Measurements from ENCODE around the gene EXOSC6. TPM values are rescaled to one million over a fixed set of nuclear protein-coding genes. Genes with fewer than 3 reads are reported as not detected.
"Not testable (repeated sequence)": the region's sequence is repeated elsewhere in the genome, so short reads cannot be mapped to it uniquely, and the experiment has no call there.

EXOSC6 gene
- total RNA-seq, 1 donor from 2014 or later = 39.2 TPM

DNA sequence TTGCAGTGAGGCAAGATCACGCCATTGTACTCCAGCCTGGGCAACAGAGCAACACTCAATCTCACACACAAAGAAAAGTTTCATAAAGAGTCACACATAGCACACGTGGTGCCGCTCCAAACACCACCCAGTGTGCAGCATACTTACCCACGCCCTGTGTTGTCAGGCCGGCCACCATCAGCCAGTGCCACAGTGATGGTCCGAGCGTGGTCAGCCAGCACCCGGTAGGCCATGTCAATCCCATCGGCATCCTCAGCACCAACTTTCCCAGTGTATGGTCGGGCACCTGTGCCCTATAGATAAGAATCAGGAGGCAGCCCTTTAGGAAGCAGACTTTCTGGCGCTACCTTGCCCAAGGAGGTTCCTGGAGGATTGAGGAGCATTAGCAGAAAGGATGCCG is 17.7 kb upstream of the EXOSC6 start:
- no peaks in the 10 kb centered on the region for H3K9me3 Mint-ChIP-seq

DNA sequence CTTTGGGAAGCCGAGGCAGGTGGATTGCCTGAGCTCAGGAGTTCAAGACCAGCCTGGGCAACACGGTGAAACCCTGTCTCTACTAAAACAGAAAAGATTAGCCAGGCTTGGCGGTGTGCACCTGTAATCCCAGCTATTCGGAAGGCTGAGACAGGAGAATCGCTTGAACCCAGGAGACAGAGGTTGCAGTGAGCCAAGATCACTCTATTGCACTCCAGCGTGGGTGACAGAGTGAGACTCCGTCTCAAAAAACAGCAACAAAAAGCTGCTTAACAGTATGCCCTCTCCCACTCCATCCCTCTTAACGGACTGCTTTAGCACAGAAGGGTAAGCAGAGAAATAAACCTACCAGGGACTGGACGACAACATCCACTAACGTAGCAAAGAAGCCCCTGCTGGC is 16.2 kb upstream of the EXOSC6 start:
- H3K36me3 Mint-ChIP-seq (ENCODE audit: low read depth) = peaks cover 68% of the 10 kb centered on the region
- DNase-seq; H3K27ac Mint-ChIP-seq; H3K27me3 Mint-ChIP-seq; H3K9me3 Mint-ChIP-seq; H3K4me3 Mint-ChIP-seq; H3K4me1 Mint-ChIP-seq; intact Hi-C loops (cut with micrococcal nuclease): not testable (repeated sequence)

More for the DNA sequence above, 17.7 kb upstream of the EXOSC6 start:
- Mint-ChIP-seq H3K4me1 (no peaks in the 10 kb centered on the region), H3K27me3 (no peaks in the 10 kb centered on the region), H3K36me3 (ENCODE audit: low read depth) (peaks cover 66% of the 10 kb centered on the region), H3K27ac (no peak overlapping the region), H3K4me3 (no peak overlapping the region)
- no peak for DNase-seq
- intact Hi-C loops (cut with micrococcal nuclease) = no loop called here

- peak; percentile 76 for DNase-seq
- Mint-ChIP-seq H3K4me3 (no peak overlapping the region), H3K27ac (no peak overlapping the region), H3K9me3 (no peaks in the 10 kb centered on the region), H3K27me3 (no peaks in the 10 kb centered on the region), H3K36me3 (ENCODE audit: low read depth) (peaks cover 66% of the 10 kb centered on the region), H3K4me1 (no peaks in the 10 kb centered on the region)
- intact Hi-C loops (cut with micrococcal nuclease) = no loop called here
Measured at GRCh38 chr16:70267516-70267915, 15.8 kb upstream of the EXOSC6 start.

DNA sequence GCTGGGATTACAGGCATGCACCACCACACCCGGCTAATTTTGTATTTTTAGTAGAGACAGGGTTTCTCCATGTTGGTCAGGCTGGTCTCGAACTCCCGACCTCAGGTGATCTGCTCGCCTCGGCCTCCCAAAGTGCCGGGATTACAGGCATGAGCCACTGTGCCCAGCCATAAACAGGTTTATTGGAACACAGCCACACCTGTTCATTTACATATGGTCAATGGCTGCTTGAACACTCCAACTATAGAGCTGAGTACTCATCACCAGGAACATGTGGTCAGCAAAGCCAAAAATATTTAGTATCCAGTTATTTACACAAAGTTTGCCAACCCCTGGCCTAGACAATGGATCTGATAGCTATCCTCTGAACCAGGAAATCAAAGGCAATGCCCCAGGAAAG is 8.2 kb upstream of the EXOSC6 start:
- H3K27ac Mint-ChIP-seq, H3K27me3 Mint-ChIP-seq, H3K4me1 Mint-ChIP-seq, H3K4me3 Mint-ChIP-seq, DNase-seq, H3K9me3 Mint-ChIP-seq: not testable (repeated sequence)
- intact Hi-C loops (cut with micrococcal nuclease) = loop anchor here (10.0 kb wide), 1 partner anchor 265 kb away; the partner anchor contains the start of genes COG4 and SF3B3
- peaks cover 68% of the 10 kb centered on the region for H3K36me3 Mint-ChIP-seq (ENCODE audit: low read depth)

DNA sequence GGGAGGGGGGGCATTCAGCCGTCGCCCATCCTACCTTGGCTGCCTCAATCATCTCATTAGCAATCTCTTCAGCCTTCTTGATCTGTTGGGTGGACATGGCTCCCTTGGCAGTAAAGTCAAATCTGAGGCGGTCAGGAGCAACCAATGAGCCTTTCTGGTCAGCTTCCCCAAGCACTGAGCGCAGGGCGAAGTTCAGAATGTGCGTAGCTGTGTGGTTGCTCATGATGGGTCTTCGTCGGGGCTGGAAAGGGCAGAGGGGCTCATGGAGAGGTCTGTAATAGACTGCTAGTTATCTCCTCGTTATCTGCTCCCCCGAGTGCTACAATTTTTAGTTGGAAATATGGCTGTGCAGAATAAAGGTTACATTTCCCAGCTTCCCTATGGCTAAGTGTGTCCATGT is 7.2 kb upstream of the EXOSC6 start:
- Mint-ChIP-seq H3K36me3 (ENCODE audit: low read depth) (peaks cover 63% of the 10 kb centered on the region), H3K27me3 (no peaks in the 10 kb centered on the region), H3K4me3 (no peak overlapping the region), H3K27ac (no peak overlapping the region), H3K4me1 (no peaks in the 10 kb centered on the region), H3K9me3 (no peaks in the 10 kb centered on the region)
- DNase-seq = no peak
- intact Hi-C loops (cut with micrococcal nuclease) = loop anchor here (10.0 kb wide), 1 partner anchor 266 kb away; the partner anchor contains the start of genes COG4 and SF3B3

DNA sequence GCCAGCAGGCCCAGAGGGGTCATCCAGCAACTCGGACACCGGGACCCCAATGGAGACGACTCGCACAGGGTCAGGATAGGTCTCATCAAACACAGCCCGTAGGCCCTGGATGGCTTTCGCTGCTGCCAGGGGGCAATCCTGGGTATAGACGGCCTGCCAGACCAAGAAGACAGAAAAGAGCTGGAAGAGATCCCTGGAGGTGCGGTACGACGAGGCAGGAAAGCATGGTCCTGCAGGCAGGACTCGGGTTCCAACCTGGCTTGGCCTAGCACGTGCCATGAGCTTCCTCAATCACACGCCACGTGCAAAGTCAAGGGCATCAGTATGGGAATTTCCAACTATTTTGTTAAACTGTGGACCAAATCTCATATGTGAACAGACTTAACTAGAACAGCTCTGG is 6.3 kb upstream of the EXOSC6 start:
- intact Hi-C loops (cut with micrococcal nuclease) = loop anchor here (10.0 kb wide), 1 partner anchor 267 kb away; the partner anchor contains the start of genes COG4 and SF3B3
- Mint-ChIP-seq H3K36me3 (ENCODE audit: low read depth) (peaks cover 65% of the 10 kb centered on the region), H3K4me3 (no peak overlapping the region), H3K4me1 (no peaks in the 10 kb centered on the region), H3K9me3 (no peaks in the 10 kb centered on the region), H3K27me3 (no peaks in the 10 kb centered on the region), H3K27ac (no peak overlapping the region)
- no peak for DNase-seq

- intact Hi-C loops (cut with micrococcal nuclease) = loop anchor here (10.0 kb wide), 1 partner anchor 267 kb away; the partner anchor contains the start of genes COG4 and SF3B3
- Mint-ChIP-seq H3K27ac (no peak overlapping the region), H3K36me3 (ENCODE audit: low read depth) (peaks cover 67% of the 10 kb centered on the region), H3K9me3 (no peaks in the 10 kb centered on the region), H3K4me3 (no peak overlapping the region), H3K4me1 (no peaks in the 10 kb centered on the region), H3K27me3 (no peaks in the 10 kb centered on the region)
- DNase-seq = no peak
Measured at GRCh38 chr16:70257391-70257790, 5.7 kb upstream of the EXOSC6 start.

GRCh38 chr16:70255574-70255973 is 3.8 kb upstream of the EXOSC6 start:
- H3K36me3 Mint-ChIP-seq (ENCODE audit: low read depth) = peaks cover 67% of the 10 kb centered on the region
- no peak for DNase-seq
- H3K9me3 Mint-ChIP-seq = no peaks in the 10 kb centered on the region
- H3K27ac Mint-ChIP-seq = no peak overlapping the region
- intact Hi-C loops (cut with micrococcal nuclease) = loop anchor here (10.0 kb wide), 1 partner anchor 269 kb away; the partner anchor contains the start of genes COG4 and SF3B3
- H3K4me1 Mint-ChIP-seq = peaks cover 1% of the 10 kb centered on the region
- H3K4me3 Mint-ChIP-seq = no peak overlapping the region
- no peaks in the 10 kb centered on the region for H3K27me3 Mint-ChIP-seq

- DNase-seq = peak; percentile 58
- peaks cover 66% of the 10 kb centered on the region for H3K36me3 Mint-ChIP-seq (ENCODE audit: low read depth)
- H3K4me1 Mint-ChIP-seq = peaks cover 5% of the 10 kb centered on the region
- H3K9me3 Mint-ChIP-seq = no peaks in the 10 kb centered on the region
- no peak overlapping the region for H3K27ac Mint-ChIP-seq
- H3K27me3 Mint-ChIP-seq = no peaks in the 10 kb centered on the region
- H3K4me3 Mint-ChIP-seq = no peak overlapping the region
- intact Hi-C loops (cut with micrococcal nuclease) = loop anchor here (5.0 to 10.0 kb wide), 2 partner anchors 32 to 270 kb away; partner anchors contain the start of genes AARS1, COG4 and SF3B3
Measured at GRCh38 chr16:70254965-70255286, 3.2 kb upstream of the EXOSC6 start.

DNA sequence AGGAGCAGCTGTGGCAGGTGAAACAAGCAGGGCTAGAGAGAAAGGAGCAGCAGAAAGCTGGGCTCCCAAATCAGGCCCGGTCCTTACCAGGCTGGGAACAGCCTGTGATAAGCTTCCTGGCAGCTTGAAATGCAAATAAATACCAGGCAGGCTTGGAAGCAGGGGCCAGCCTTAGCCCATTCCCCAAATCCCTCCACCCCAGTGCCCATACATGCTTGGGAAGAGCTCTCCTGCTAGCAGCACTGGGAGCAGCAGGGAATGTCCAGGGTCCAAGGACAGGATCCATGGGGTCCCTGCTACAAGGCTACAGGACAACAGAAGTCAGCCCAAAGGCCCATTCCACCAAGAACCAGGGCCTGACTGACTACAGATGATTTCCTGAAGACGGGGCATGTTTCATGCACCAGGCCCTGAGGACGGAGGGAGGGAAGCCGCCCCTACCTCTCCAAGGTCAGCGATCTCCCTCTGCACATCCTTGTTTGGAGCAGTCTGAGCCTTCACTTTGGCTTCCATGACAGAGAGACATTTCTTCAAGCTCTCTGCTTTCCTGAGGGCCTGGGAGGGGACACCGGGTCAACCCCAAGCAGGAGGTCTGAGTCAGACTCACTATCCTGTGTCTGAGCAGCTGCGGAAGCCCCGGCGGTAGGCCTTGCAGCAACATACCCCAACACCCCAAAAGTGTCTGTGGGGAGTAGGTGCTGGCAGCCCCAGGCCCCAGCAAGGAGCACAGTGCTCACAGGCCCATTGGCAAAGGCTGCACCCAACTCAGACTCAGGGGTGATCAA is 2.6 kb upstream of the EXOSC6 start:
- Mint-ChIP-seq H3K36me3 (ENCODE audit: low read depth) (peaks cover 67% of the 10 kb centered on the region), H3K4me3 (no peak overlapping the region), H3K9me3 (no peaks in the 10 kb centered on the region), H3K4me1 (peaks cover 7% of the 10 kb centered on the region), H3K27ac (no peak overlapping the region), H3K27me3 (no peaks in the 10 kb centered on the region)
- DNase-seq = peak; percentile 51
- intact Hi-C loops (cut with micrococcal nuclease) = loop anchor here (5.0 to 10.0 kb wide), 2 partner anchors 33 to 270 kb away; partner anchors contain the start of genes AARS1, COG4 and SF3B3

GRCh38 chr16:70253291-70254106 is 1.8 kb upstream of the EXOSC6 start:
- Mint-ChIP-seq H3K27me3 (no peaks in the 10 kb centered on the region), H3K27ac (peak overlapping the region; percentile 51), H3K9me3 (no peaks in the 10 kb centered on the region), H3K4me1 (peaks cover 10% of the 10 kb centered on the region), H3K4me3 (no peak overlapping the region), H3K36me3 (ENCODE audit: low read depth) (peaks cover 63% of the 10 kb centered on the region)
- intact Hi-C loops (cut with micrococcal nuclease) = loop anchor here (2.0 to 10.0 kb wide), 3 partner anchors 34 to 271 kb away; partner anchors contain the start of genes AARS1, COG4, PDPR and SF3B3
- DNase-seq = peak; percentile 83

GRCh38 chr16:70252355-70252988 is 732 bp upstream of the EXOSC6 start:
- intact Hi-C loops (cut with micrococcal nuclease) = loop anchor here (2.0 to 10.0 kb wide), 3 partner anchors 35 to 272 kb away; partner anchors contain the start of genes AARS1, COG4, PDPR and SF3B3
- peaks cover 56% of the 10 kb centered on the region for H3K36me3 Mint-ChIP-seq (ENCODE audit: low read depth)
- peak overlapping the region; percentile 96 for H3K27ac Mint-ChIP-seq
- peak; percentile 73 for DNase-seq
- H3K27me3 Mint-ChIP-seq = no peaks in the 10 kb centered on the region
- H3K4me3 Mint-ChIP-seq = no peak overlapping the region
- H3K4me1 Mint-ChIP-seq = peaks cover 14% of the 10 kb centered on the region
- no peaks in the 10 kb centered on the region for H3K9me3 Mint-ChIP-seq

Data from activated CD4-positive, alpha-beta T cell treated with anti-CD3 and anti-CD28 coated beads, Interleukin-2, amount 10 ng/mL, durations not matched to agents 24 days and 14 days (primary cell).